ENCODE results near the gene NTRK2.
"Not testable (repeated sequence)": the region's sequence is repeated elsewhere in the genome, so short reads cannot be mapped to it uniquely, and the experiment has no call there.

- TF ChIP-seq CTCF (IDR thresholded peaks at IDR 0.05; ENCODE audit: low read length); EZH2 (IDR thresholded peaks at IDR 0.05; ENCODE audit: borderline replicate concordance, low read length): not testable (repeated sequence)
These were observed 229.1 kb downstream of the NTRK2 start for GRCh38 chr9:84898618-84899017.
